Body of pancreas (tissue), 4 donors: Measurements from ENCODE around the gene BRWD1. TPM values are rescaled to one million over a fixed set of nuclear protein-coding genes. Genes with fewer than 3 reads are reported as not detected.
"Not testable (repeated sequence)": the region's sequence is repeated elsewhere in the genome, so short reads cannot be mapped to it uniquely, and the experiment has no call there.

Source experiments
- ATAC-seq: fragments of 150-250 bp; one replicate; pipeline ENCODE4 v1.9.1; 2016
- DNase-seq, 4 donors: peaks; one replicate each; pipeline ENCODE4 v3.0.0-alpha.2; 2019
- H3K27ac ChIP-seq, 4 donors: fragments of 200-600 bp; sonication (generic); 1 replicate in 3 of 4; 2 replicates in 1 of 4; pipeline versions ENCODE4 v1.5.1 to v1.6.1; 2016 to 2019; ENCODE audit warnings: mild to moderate bottlenecking in 1 of 4, mixed read lengths in 1 of 4, moderate library complexity in 1 of 4
- H3K27me3 ChIP-seq, 2 donors: fragments of 200-600 bp; sonication (generic); one replicate each; pipeline ENCODE4 v1.6.0; 2016; ENCODE audit warnings: mild to moderate bottlenecking in 1 of 2
- H3K36me3 ChIP-seq, 2 donors: fragments of 200-600 bp; sonication (generic); replicated peaks in 1 of 2; 2 replicates each; pipeline ENCODE4 v1.5.1; 2016; ENCODE audit warnings: low read depth in 2 of 2; ENCODE audit not compliant: insufficient read depth in 1 of 2
- H3K4me1 ChIP-seq: fragments of 200-600 bp; sonication (generic); one replicate; pipeline ENCODE4 v1.6.0; 2016
- H3K4me3 ChIP-seq, 2 donors: fragments of 200-600 bp; sonication (generic); 1 replicate in 1 of 2; 2 replicates in 1 of 2; pipeline ENCODE4 v1.5.1; 2016 to 2019
- H3K9me3 ChIP-seq, 3 donors: fragments of 200-600 bp; sonication (generic); 1 replicate in 2 of 3; 2 replicates in 1 of 3; pipeline ENCODE4 v1.5.1; 2016
- POLR2A ChIP-seq, 3 donors: fragments of 450-650 bp; IDR thresholded peaks; one replicate each; pipeline ENCODE4 v1.6.1; 2016; ENCODE audit warnings: antibody characterized with exemption in 3 of 3, mild to moderate bottlenecking in 2 of 3
- WGBS, 2 donors: methylation state at CpG; one replicate each; pipeline ENCODE4 v1.1.5; 2017; 5-methylcytosine and 5-hydroxymethylcytosine counted together
- intact Hi-C: fragments of 100-400 bp; cut with DNase I; formaldehyde crosslinking; loops from one replicate; pipeline ENCODE4 v1.15.1; 2023
- total RNA-seq, 2 donors: library from RNA; depleted of rRNA; stranded (reverse); fragments of >200 nt; gene quantifications; one replicate each; pipeline ENCODE4 v1.1.0, GENCODE V29; 2016
- TF ChIP-seq, protein P1 (sequence below), 7 experiments: fragments of 450-650 bp in 4 of 7; fragments of 200-600 bp in 3 of 7; sonication (generic) in 3 of 7; IDR thresholded peaks; one replicate each; pipeline ENCODE4 v1.5.1; 2016 to 2019; ENCODE audit warnings: antibody characterized with exemption in 7 of 7

Gene BRWD1
- total RNA-seq, 2 donors from 2014 or later = 53.7 to 75.2 TPM

DNA sequence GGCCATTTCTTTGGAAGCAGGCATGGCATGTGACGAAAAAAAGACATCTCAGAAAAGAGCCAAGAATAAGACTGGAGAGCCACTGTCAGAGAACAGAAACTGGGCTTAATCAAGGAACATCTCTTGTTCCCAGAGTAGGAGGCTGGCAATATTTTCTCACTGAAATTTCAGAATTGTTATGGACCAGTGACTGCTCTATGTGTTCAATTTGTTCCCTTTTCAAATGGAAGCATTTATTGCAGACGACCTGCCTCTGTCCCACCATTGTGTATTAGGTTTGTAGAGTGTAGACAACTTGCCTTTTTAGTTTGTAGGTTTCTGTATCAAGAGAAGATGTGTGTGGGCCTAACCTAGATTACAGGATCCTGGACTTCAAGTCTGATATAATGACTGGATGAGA lies 148.9 kb downstream of the BRWD1 start:
- Histone ChIP-seq H3K4me1 (no peaks in the 10 kb centered on the region), H3K27ac (no peak overlapping the region), H3K27me3 (no peaks in the 10 kb centered on the region), H3K9me3 (peaks cover 0 to 11% (median 0%) of the 10 kb centered on the region in 3 donors), H3K36me3 (no peaks in the 10 kb centered on the region), H3K4me3 (no peak overlapping the region)
- intact Hi-C loops = no loop called here
- ATAC-seq (no peak), DNase-seq (no peak)
- TF ChIP-seq, protein P1, sequence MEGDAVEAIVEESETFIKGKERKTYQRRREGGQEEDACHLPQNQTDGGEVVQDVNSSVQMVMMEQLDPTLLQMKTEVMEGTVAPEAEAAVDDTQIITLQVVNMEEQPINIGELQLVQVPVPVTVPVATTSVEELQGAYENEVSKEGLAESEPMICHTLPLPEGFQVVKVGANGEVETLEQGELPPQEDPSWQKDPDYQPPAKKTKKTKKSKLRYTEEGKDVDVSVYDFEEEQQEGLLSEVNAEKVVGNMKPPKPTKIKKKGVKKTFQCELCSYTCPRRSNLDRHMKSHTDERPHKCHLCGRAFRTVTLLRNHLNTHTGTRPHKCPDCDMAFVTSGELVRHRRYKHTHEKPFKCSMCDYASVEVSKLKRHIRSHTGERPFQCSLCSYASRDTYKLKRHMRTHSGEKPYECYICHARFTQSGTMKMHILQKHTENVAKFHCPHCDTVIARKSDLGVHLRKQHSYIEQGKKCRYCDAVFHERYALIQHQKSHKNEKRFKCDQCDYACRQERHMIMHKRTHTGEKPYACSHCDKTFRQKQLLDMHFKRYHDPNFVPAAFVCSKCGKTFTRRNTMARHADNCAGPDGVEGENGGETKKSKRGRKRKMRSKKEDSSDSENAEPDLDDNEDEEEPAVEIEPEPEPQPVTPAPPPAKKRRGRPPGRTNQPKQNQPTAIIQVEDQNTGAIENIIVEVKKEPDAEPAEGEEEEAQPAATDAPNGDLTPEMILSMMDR (IDR thresholded peaks at IDR 0.05) = no peak
- TF ChIP-seq POLR2A (IDR thresholded peaks at IDR 0.05) = no peak
- WGBS, 2 donors = 76 to 85% methylated on average over 2 of the region's 2 CpGs

DNA sequence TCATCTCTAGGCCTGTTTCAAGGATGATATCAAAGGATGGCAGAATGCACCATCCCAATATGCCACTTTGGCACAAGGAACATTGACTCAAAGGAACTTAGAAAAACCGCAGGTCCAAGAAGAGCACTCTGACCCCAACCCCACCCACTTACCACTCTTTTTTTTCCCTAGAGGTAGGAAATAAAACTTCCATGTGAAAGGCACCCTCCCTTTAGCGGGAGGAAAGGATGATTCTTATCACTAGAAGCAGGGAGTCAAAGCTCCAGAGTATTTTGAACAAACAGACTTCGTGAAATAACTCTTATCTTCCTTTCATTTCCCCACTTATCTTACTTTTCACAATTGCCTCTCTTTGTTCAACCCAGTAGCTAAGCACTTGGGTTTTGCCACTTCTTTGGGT lies 152.4 kb downstream of the BRWD1 start:
- DNase-seq (no peak), ATAC-seq (no peak)
- H3K36me3 ChIP-seq = no peaks in the 10 kb centered on the region
- 32 to 41% methylated on average over 3 of the region's 3 CpGs for WGBS, 2 donors
- H3K27ac ChIP-seq = no peak overlapping the region
- H3K9me3 ChIP-seq = peaks cover 0 to 11% (median 0%) of the 10 kb centered on the region in 3 donors
- no peak overlapping the region for H3K4me3 ChIP-seq
- intact Hi-C loops = no loop called here
- TF ChIP-seq, protein P1 (IDR thresholded peaks at IDR 0.05) = no peak
- TF ChIP-seq POLR2A (IDR thresholded peaks at IDR 0.05) = no peak
- no peaks in the 10 kb centered on the region for H3K27me3 ChIP-seq
- no peaks in the 10 kb centered on the region for H3K4me1 ChIP-seq

DNA sequence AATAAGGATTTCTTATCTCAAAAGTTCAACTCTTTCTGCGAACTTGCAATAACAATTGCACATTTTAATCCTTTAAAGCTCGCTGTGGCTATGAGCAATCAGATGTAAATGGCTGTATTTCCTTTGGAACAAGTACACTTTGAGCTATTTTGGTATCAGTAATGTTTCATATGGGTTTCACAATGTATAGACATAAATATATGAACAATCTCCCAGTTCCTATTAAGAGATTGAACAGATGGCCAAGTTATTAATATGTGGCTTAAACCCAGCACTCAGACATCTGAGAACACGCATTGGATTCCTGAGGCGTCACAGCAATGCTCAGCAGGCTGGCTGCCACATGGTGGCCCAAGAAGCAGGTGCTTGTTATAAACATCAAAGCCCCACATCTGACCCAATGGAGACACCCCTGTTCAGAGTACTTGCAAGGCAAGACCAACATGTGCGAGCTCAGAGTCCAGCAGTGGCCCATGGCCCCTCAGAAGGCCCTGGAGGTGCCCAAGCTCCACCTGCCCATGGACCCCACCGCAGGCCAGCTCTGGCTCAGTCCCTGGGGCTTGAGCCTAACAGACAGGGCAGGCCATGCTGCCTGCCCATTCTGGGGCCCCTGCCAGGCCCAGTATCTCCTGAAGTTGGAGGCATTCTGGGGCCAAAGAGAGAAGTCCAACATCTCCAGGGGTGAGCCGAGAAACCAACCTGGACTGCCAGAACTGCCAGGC lies 153.9 kb downstream of the BRWD1 start:
- DNase-seq (no peak), ATAC-seq (no peak)
- TF ChIP-seq, protein P1 (IDR thresholded peaks at IDR 0.05) = no peak
- TF ChIP-seq POLR2A (IDR thresholded peaks at IDR 0.05) = no peak
- intact Hi-C loops = no loop called here
- Histone ChIP-seq H3K4me3 (no peak overlapping the region), H3K36me3 (no peaks in the 10 kb centered on the region), H3K27ac (no peak overlapping the region), H3K9me3 (peaks cover 0 to 5% (median 0%) of the 10 kb centered on the region in 3 donors), H3K27me3 (no peaks in the 10 kb centered on the region), H3K4me1 (no peaks in the 10 kb centered on the region)
- WGBS, 2 donors = 75 to 91% methylated on average over 5 to 6 of the region's 7 CpGs

DNA sequence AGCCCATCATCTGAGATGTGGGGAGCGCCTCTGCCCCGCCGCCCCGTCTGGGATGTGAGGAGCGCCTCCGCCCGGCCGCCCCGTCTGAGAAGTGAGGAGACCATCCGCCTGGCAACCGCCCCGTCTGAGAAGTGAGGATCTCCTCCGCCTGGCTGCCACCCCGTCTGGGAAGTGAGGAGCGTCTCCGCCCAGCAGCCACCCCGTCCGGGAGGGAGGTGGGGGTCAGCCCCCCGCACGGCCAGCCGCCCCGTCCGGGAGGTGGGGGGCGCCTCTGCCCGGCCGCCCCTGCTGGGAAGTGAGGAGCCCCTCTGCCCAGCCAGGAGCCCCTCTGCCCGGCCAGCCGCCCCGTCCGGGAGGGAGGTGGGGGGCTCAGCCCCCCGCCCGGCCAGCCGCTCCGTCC lies 156.2 kb downstream of the BRWD1 start:
- H3K9me3 ChIP-seq, H3K27me3 ChIP-seq, intact Hi-C loops, H3K27ac ChIP-seq, H3K36me3 ChIP-seq, H3K4me1 ChIP-seq, H3K4me3 ChIP-seq, ATAC-seq, DNase-seq: not testable (repeated sequence)
- 89 to 92% methylated on average over 5 to 23 of the region's 34 CpGs for WGBS, 2 donors

DNA sequence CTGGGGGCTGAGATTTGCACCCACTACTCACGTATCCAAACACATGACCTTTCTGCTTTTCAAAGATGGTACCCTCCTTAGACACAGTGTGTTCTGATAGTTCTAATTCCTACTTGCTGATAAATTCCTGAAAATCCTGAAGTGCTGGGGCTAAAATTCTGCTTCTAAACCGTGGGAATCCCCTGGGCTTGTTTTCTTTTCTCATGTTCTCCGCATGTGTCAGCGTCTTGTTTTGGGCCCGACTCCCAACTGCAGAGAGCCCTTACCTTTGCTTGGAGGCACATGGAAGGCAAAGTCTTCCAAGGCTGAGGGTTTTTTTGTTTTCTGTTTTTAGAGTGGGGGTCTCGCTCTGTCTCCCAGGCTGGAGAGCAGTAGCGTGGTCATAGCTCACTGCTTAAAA lies 157.4 kb downstream of the BRWD1 start:
- TF ChIP-seq POLR2A (IDR thresholded peaks at IDR 0.05) = no peak
- TF ChIP-seq, protein P1 (IDR thresholded peaks at IDR 0.05) = no peak
- no peak overlapping the region for H3K4me3 ChIP-seq
- H3K36me3 ChIP-seq = no peaks in the 10 kb centered on the region
- ATAC-seq (no peak), DNase-seq (no peak)
- no peaks in the 10 kb centered on the region for H3K4me1 ChIP-seq
- H3K27me3 ChIP-seq = no peaks in the 10 kb centered on the region
- no peak overlapping the region for H3K27ac ChIP-seq
- intact Hi-C loops = no loop called here
- 83 to 87% methylated on average over 7 of the region's 7 CpGs for WGBS, 2 donors
- no peaks in the 10 kb centered on the region for H3K9me3 ChIP-seq
